Smooth muscle cell of the pulmonary artery (primary cell): ENCODE measurements around the gene MIAT. TPM values are rescaled to one million over a fixed set of nuclear protein-coding genes. Genes with fewer than 3 reads are reported as not detected.

Experiments used
- total RNA-seq: library from RNA; depleted of rRNA; stranded (reverse); fragments of >200 nt; gene quantifications from 2 replicates; pipeline ENCODE4 v1.2.3, GENCODE V29; 2014

The MIAT gene
- total RNA-seq = 0.63 and 0.72 TPM in 2 replicates

GRCh38 chr22:26656891-26657851 lies at the start of gene MIAT:
Gene MIAT (plus strand): TSS chr22:26657588.

GRCh38 chr22:26617271-26618199 lies 39.9 kb upstream of the MIAT start, which contains the start of gene CRYBB1:
Gene CRYBB1 (minus strand): TSS chr22:26618027. CDS start chr22:26616319, 1,708 bp downstream.

GRCh38 chr22:26621663-26622062 lies 35.7 kb upstream of the MIAT start, which contains the start of gene CRYBA4:
Gene CRYBA4 (plus strand): TSS chr22:26621963. CDS start chr22:26622597, 634 bp downstream.

Other genes starting within 250 kb of the MIAT start
- gene ASPHD2, start 228.3 kb upstream of the MIAT start, total RNA-seq = 2.1 and 4.4 TPM in 2 replicates
- 22.7 and 28.3 TPM in 2 replicates for gene HPS4, start 173.8 kb upstream of the MIAT start, total RNA-seq
- 13.6 and 17.7 TPM in 2 replicates for gene SRRD, start 173.7 kb upstream of the MIAT start, total RNA-seq
- gene TFIP11, start 145.1 kb upstream of the MIAT start, total RNA-seq = 30.0 and 30.5 TPM in 2 replicates
- gene TPST2, start 67.5 kb upstream of the MIAT start, total RNA-seq = 39.2 and 60.7 TPM in 2 replicates
- not detected in 2 replicates for gene CRYBB1, start 39.6 kb upstream of the MIAT start, total RNA-seq
- gene CRYBA4, start 35.6 kb upstream of the MIAT start, total RNA-seq = not detected in 2 replicates